ENCODE measurements around the gene CHKA. TPM values are rescaled to one million over a fixed set of nuclear protein-coding genes. Genes with fewer than 3 reads are reported as not detected.
"Not testable (repeated sequence)": the region's sequence is repeated elsewhere in the genome, so short reads cannot be mapped to it uniquely, and the experiment has no call there.

Gene CHKA
- total RNA-seq, 1 experiment from 2014 or later, result 119 TPM

DNA sequence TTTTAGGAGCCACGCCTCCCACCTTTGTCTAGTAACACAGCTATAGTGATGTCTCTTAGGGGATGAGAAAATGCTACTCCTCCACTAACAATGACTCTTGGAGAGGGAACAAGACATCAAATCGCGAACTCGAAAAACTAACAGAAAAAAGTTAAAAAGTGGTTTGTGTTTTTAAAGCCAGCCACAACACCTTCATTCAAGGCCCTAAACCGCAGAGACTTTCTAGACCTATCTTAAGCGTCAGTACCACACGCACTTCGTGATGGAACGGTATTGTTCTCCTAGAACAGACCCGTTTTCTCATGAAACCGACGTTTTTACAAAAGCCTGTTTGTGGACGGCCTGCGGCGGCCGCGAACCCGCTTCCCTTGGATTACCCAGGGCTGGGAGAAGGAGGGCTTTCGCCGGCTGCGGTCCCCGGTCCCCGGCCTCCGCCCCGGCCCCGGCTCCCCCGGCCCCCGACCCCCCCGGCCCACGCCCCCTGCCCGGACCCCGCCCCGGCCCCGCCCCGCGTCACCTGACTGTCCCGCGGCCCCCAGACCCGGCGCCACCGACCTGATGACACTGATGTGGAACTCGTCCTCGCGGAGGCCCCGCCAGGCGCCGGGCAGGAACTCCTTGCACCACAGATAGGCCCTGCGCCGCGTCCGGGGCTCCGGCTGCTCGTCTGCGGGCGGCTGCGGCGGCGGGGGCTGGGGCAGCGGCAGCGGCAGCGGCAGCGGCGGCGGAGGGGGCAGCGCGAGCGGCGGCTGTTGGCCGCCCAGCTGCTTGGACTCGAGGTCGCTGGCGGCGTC lies 718 bp downstream of the CHKA start:
- in situ Hi-C loops (cut with HindIII; ENCODE audit: low sequenced_read_pairs), result no loop called here
- peak; percentile 22 for DNase-seq (ENCODE audit: low spot score)

DNA sequence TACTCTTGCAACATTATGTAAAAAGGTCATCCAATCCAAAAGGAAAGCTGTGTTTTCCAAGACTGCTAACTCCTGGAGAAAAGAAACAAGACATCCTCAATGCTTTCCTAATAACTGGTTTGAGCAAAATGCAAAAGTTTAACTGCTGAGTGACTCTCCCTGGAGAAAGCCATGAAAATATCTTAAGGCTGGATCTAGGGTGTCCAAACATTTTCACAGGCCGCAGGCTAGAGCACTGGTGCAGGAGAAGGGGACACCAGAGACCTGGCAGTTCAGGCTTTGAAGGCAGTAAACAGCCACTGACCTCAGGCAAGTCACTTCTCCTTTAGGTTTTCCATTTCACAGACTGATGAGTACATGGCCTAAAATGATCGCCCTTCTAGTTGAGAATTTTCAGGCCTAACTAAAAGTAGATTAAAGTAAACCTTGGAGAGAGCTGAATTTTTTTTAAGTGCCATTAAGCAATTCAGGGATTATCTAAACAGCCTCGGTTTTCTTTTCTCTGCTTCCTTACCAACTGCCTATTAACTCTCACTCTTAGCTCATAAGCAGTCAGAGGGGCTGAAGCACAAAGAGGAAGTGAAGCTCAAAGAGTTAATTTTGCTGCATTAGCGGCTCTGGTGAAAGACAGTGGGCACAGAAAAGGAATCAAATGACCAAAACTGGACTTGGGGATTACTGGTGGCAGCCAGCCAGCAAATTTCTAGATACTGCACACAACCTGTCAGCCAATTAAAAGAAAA lies 2.3 kb downstream of the CHKA start:
- in situ Hi-C loops (cut with HindIII; ENCODE audit: low sequenced_read_pairs), result no loop called here

DNA sequence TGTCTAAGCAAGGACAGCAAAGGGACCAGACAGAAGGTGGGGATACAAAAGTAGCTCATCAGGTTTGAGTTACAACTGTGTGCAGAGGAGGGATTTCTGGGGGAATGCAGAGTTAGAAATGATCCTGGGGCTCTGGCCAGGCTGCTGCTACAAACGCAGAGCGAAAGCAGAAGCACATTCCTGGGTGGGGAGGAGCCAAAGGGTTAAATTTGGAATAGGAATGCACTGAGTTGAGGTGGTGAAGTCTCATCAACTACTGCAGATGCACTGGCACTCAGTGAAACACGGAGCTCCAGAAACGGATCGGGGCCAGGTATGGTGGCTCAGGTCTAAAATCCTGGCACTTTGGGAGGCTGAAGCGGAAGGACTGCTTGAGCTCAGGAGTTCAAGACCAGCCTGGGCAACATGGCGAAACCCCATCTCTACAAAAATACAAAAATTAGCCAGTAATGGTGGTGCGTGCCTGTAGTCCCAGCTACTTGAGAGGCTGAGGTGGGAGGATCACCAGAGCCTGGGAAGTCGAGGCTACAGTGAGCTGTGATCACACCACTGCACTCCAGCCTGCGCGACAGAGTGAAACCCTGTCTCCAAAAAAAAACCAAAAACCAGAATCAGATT lies 3.2 kb downstream of the CHKA start:
- in situ Hi-C loops (cut with HindIII; ENCODE audit: low sequenced_read_pairs), result no loop called here
- DNase-seq (ENCODE audit: low spot score), result no peak

More for the DNA sequence above, 2.3 kb downstream of the CHKA start:
- DNase-seq (ENCODE audit: low spot score), result peak; percentile 27

DNA sequence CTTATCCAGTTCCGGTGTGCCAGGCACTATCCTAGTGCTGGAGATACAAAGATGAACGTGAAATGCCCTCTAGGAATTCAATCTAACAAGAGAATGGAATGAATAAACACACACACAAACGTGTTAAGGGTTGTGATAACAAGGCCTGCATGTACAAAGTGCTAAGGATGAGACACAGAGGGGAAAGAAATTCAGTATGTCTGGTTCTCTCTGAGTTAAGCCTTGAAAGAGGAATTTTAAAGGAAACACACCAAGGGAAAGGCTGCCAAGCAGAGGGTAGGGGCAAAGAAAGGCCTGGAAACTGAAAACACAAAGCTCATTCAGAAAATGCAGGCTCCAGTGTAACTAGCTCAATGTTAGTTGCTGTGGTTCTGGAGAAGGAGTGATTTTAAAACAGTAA lies 4.2 kb downstream of the CHKA start:
- in situ Hi-C loops (cut with HindIII; ENCODE audit: low sequenced_read_pairs), result no loop called here
- no peak for DNase-seq (ENCODE audit: low spot score)

DNA sequence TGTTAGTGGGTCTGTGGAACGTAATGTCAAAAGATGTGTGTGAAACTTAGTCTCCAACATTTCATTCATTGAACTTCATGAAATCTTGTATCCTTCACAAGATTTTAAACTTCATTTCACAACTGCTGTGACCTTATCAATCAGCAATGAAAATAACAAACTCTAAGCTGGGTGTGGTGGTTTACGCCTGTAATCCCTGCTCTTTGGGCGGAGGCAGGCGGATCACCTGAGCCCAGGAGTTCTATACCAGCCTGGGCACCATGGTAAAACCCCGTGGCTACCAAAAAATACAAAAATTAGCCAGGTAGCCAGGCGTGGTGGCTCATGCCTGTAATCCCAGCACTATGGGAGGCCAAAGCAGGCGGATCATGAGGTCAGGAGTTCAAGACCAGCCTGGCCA lies 5.1 kb downstream of the CHKA start:
- no peak for DNase-seq (ENCODE audit: low spot score)
- in situ Hi-C loops (cut with HindIII; ENCODE audit: low sequenced_read_pairs), result no loop called here

DNA sequence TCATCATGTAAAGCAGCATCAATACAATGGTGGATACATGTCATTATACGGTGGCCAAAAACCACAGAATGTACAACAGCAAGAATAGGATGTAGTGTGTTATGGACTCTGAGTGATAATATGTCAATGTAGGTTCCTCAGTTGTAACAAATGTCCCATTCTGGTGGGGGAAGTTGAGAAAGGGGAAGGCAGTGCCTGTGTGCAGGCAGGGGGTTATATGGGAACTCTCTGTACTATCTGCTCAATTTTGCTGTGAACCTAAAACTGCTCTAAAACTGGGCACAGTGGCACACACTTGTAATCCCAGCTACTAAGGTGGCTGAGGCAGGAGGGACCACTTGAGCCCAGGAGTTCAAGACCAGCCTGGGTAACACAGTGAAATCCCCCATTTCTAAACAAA lies 5.9 kb downstream of the CHKA start:
- in situ Hi-C loops (cut with HindIII; ENCODE audit: low sequenced_read_pairs), result no loop called here
- no peak for DNase-seq (ENCODE audit: low spot score)

DNA sequence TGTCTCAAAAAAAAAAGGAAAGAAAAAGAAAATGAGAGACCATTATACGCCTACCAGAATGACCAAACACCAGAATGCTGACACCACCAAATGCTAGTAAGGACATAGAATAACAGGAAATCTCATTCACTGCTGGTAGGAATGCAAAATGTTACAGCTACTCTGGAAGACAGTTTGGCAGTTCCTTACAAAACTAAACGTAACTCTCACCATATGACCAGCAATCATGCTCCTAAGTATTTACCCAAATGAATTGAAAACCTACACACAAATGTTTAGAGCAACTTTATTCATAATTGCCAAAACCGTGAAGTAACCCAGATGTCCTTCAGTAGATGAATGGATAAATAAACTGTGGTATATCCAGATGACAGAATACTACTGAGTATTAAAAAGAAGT lies 7.2 kb downstream of the CHKA start:
- no peak for DNase-seq (ENCODE audit: low spot score)
- in situ Hi-C loops (cut with HindIII; ENCODE audit: low sequenced_read_pairs), result no loop called here

DNA sequence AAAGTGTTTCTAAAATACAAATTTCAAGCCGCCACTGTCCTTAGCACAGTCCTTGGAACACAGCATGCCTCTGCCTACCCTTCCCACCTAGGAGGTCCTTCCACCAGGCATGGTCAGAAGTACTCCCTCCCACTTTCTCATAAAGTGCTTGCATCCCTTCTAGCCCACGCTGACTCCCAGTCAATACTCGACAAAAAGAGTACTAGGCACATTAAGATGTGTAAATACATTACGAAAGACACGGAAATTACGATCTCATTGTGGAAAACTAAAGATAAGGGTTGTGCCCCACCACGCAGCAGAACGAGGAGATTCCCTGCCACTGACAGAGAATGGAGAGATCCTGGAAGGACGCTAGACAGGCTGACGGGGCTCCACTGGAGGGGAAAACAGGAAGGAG lies 13.5 kb downstream of the CHKA start:
- in situ Hi-C loops (cut with HindIII; ENCODE audit: low sequenced_read_pairs), result no loop called here
- DNase-seq (ENCODE audit: low spot score), result no peak

DNA sequence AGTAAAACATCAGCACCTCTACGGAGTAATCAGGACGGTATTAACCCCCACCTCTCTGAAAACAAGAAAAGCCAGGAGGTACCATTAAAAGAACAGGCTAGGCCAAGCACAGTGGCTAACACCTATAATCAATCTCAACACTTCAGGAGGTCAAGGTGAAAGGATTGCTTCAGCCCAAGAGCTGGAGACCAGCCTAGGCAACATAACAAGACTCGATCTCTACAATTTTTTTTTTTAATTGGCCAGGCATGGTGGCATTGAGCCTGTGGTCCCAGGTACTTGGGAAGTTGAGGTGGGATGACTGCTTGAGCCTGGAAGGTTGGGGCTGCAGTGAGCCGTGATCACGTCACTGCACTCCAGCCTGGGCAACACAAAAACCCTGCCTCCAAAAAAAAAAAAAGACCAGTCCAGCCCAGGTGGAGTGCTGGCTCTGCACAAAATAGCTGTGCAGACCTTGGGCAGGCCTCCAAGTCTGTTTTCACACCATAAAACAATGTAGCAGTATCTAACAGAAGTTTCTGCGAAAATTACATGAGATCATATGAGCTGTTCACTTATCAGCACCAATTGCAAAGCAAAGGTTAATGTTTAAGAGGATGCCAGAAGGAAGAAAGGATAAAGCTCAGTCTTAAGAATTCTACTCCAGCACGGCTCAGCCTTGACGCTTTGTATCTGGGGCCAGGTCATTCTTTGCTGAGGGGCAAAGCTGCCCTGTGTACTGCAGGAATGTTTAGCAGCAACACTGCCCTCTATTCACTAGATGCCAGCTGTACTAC lies 14.8 kb downstream of the CHKA start:
- in situ Hi-C loops (cut with HindIII; ENCODE audit: low sequenced_read_pairs), result no loop called here
- peak; percentile 76 for DNase-seq (ENCODE audit: low spot score)

DNA sequence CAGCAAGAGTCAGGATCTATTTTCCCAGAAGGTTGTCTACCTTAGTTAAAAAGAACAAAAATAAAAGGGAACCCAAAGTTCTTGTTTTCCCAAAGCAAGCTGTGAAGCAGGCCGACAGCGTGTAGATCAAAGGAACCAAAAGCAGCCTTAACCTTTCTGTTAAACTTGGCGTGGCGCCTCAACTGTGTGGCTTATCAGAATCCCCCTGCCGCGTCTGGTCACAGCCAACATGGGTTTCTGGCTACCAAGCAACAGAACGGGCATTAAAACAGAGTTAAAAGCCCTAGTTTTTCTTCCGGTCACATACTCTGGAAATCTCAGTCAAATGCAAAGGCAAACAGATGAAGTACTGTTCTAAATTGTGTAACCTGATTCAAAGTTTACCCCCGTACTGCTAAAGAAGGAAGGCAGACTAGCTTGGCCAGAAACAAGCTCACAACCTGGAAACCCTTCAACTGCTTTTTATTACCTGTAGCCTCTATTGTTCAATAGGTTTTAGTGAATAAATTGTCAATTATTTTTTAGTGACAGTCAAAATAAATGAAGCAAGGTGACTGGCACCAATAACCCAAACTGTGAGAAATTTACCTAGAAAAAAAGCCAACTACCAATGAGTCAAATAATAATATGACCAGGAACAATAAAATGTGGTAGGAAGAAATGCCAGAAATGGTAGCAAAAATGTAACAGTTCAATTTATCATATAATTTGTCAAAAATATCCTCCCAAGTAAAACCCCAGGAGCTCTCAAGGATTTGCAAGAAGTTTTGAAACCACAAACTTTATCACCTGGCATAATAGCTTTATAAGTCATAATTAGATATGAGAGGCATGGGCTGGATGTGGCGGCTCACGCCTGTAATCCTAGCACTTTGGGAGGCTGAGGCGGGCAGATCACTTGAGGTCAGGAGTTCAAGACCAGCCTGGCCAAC lies 21.4 kb downstream of the CHKA start:
- in situ Hi-C loops (cut with HindIII; ENCODE audit: low sequenced_read_pairs), result no loop called here
- peak; percentile 30 for DNase-seq (ENCODE audit: low spot score)

DNA sequence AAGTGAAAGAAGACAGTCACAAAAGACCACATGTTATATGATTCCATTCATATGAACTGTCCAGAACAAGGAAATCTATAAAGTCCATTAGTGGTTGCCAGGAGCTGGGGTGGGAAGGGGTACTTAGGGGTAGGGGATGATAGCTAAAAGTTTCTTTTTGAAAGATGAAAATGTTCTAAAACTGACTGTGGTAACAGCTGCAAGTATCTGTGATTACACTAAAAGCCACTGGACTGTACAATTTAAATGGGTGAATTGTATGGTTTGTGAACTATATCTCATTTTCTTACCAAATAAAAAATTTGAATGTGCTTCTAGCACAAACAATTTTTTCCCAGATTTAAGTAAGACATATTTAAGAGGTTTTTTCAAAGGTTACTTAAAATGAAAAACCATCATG lies 22.1 kb downstream of the CHKA start:
- in situ Hi-C loops (cut with HindIII; ENCODE audit: low sequenced_read_pairs), result no loop called here
- no peak for DNase-seq (ENCODE audit: low spot score)

DNA sequence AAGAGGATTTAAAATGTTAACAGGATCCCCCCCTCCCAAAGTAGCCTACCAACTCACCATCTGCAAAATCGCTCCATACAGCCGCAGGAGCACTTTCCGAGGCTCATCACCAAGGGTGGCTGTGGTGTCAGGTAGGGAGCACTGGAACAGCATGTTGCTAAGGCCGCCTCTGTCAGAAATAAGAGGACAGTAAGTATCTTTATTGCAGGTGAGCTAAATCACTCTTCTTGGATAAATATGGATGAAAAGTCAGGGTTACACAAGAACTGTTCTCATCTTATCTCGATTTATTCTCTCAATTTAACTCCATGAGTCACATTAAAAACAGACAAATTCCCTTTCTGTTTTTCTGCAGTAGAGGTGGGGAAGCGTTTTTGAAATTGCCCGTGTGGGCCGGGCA lies 24.2 kb downstream of the CHKA start:
- in situ Hi-C loops (cut with HindIII; ENCODE audit: low sequenced_read_pairs), result no loop called here
- DNase-seq (ENCODE audit: low spot score), result no peak

DNA sequence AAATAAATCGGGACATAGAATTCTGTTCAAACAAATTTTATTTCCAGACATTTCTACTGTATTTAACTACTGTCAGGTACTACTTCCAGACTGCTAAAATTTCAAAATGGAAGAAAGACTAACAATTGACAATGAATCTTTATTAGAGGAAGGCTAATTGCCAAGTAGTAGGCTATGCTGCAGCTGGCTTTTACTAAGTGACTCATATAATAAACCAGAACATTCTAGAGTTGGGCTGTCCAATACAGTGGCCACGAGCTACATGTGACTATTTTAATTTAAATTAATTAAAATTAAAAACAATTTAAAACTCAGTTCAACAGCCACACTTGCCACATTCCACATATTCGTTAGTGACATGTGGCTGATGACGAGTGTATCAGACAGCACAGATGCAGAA lies 27.6 kb downstream of the CHKA start:
- no peak for DNase-seq (ENCODE audit: low spot score)
- in situ Hi-C loops (cut with HindIII; ENCODE audit: low sequenced_read_pairs), result no loop called here

DNA sequence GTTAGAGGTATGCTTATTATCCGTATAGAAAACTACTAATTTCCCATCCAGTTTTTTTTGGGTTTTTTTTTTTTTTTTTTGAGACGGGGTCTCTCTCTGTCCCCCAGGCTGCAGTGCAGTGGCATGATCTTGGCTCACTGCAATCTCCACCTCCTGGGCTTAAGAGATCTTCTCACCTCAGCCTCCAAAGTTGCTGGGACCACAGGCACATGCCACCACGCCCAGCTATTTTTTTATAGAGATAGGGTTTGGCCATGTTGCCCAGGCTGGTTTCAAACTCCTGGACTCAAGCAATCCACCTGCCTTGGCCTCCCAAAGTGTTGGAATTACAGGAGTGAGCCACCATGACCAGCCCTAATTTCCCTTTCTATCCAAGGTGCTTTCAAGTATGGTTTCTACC lies 28.2 kb downstream of the CHKA start:
- in situ Hi-C loops (cut with HindIII; ENCODE audit: low sequenced_read_pairs); DNase-seq (ENCODE audit: low spot score): not testable (repeated sequence)

DNA sequence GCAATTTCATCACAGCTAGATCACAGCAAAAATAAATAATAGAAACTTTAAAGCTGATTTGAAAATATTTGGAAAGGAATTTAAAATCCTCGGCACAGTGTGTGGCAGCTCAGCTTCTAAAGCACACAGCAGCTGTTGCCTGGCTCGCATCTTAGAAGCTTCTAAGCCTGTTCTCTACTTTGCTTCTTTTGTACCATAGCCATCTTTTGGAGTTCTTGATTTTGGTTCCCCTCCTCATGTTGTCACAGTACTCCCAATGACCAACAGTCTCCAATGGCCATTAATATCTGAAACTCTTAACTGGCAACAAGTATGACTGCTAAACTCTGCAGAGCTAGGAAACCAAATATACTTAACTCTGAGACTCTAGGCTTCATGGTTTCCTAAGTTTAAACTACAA lies 28.8 kb downstream of the CHKA start:
- DNase-seq (ENCODE audit: low spot score), result no peak

DNA sequence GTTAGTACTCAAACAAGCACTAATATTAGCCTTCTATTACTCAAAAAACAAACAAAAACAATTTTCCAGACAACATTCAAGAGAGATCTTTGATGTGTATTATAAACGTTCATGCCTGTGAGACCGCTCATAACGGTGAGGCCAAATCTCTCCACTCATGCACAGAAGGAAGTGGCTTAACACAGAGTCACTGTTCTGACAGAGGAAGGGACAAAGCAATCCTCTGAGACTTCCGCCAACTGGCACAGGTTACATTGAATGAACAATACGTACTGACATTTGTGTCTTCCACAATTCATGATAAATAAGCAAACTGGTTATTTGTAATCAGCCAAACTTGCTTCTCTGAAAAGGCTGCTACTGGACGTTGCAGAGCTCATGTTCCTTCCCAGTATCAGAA lies 30.5 kb downstream of the CHKA start:
- DNase-seq (ENCODE audit: low spot score), result no peak
- in situ Hi-C loops (cut with HindIII; ENCODE audit: low sequenced_read_pairs), result no loop called here

More for the DNA sequence above, 28.8 kb downstream of the CHKA start:
- in situ Hi-C loops (cut with HindIII; ENCODE audit: low sequenced_read_pairs), result no loop called here

DNA sequence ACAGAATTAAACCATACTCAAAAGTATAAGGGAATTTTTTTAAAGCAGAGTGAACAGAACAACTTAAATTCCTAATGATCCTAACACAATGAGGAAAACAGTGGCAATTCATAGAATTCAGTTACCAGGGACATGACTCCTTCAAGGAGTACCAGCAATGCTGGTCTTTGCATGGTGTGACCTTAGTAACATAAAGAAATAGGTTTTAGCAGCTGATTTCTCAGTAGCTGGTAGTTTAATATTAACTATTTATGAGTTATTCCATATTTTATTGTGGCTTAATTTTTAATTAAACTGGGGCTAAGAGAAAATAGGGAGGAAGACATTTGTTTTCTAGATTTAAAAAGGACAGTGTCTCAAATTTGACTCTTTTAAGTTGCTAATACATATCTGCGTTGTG lies 30.9 kb downstream of the CHKA start:
- no peak for DNase-seq (ENCODE audit: low spot score)
- in situ Hi-C loops (cut with HindIII; ENCODE audit: low sequenced_read_pairs), result no loop called here

DNA sequence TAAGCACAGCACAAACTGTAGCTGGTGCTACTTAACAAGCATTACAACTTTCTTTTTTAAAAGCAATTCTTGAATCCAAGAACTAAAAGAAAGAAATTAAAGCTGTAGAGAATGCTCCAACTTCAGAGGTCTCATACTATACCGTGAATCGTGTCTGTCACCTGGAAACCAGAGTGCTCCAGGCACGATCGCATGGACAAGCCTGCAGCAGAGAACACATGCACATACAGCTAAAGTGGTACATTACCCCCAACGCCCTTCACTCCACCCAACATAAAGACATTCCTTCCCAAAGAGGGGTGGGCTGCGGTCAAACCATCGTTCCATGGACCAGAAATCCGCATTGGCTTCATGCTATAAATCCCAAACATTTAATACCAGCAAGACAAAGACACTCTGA lies 31.5 kb downstream of the CHKA start:
- DNase-seq (ENCODE audit: low spot score), result no peak
- in situ Hi-C loops (cut with HindIII; ENCODE audit: low sequenced_read_pairs), result no loop called here

DNA sequence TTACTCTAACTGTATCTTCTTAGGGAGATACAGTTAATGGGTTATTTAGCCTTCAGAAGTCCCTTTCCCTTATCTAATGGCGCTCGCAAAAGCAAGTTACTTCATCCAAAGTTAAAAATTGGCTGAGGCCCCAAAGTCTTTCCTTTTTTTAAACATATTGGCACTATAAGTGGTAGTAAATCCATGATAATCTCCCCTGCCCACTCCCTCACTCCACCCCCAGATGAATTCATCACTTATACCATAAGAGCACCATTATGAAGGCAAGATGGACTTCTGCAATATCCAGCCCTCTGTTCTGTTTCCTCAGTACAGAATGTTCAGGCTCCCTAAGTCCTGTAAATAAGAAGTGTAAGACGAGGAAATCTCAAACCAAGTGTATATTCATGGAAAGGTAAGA lies 37.7 kb downstream of the CHKA start:
- no peak for DNase-seq (ENCODE audit: low spot score)
- in situ Hi-C loops (cut with HindIII; ENCODE audit: low sequenced_read_pairs), result loop anchor here (5.0 kb wide), 1 partner anchor 79 kb away; no protein-coding TSS in a partner anchor
